GM21529 (cell line): ENCODE data around the gene RBPJ.

Source experiments
- ATAC-seq: cut with Tn5 transposase; IDR thresholded peaks from one replicate; pipeline ENCODE4 v1.9.1; 2021; ENCODE audit not compliant: unreplicated experiment

RBPJ gene

GRCh38 chr4:26484032-26484515 is 163.3 kb downstream of the RBPJ start:
- no peak for ATAC-seq

DNA sequence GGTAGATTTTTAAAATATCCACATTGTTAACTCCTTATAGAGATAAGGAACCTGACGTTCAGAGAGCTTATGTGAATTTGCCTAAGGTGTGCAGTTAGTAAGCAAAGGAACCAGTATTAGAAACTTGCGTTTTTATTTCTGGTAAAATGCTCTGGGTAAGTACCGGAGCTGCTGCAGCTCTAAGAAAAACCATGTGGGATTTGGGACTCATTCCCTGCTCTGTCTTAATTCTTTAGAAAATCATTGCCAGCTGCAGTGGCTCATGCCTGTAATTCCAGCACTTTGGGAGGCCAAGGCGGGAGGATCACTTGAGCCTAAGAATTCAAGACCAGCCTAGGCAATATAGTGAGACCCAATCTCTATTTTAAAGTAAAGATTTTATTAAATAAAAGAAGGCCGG is 163.7 kb downstream of the RBPJ start:
- ATAC-seq: no peak
